Activated CD4-positive, alpha-beta T cell treated with anti-CD3 and anti-CD28 coated beads for 1 hour (primary cell): ENCODE results near the gene IQGAP1.
"Not testable (repeated sequence)": the region's sequence is repeated elsewhere in the genome, so short reads cannot be mapped to it uniquely, and the experiment has no call there.

ENCODE experiments used
- DNase-seq: peaks from one replicate; pipeline ENCODE4 v3.0.0-alpha.2; 2020

The IQGAP1 gene

GRCh38 chr15:90410316-90410715 lies 22.3 kb downstream of the IQGAP1 start:
- DNase-seq = not testable (repeated sequence)

- no peak for DNase-seq
These were observed 23.1 kb downstream of the IQGAP1 start for GRCh38 chr15:90411176-90411575.

GRCh38 chr15:90412356-90413194 lies 24.5 kb downstream of the IQGAP1 start:
- no peak for DNase-seq

GRCh38 chr15:90413411-90414379 lies 25.7 kb downstream of the IQGAP1 start:
- no peak for DNase-seq

GRCh38 chr15:90414408-90415028 lies 26.5 kb downstream of the IQGAP1 start:
- DNase-seq = no peak

- DNase-seq = not testable (repeated sequence)
These were observed 28.0 kb downstream of the IQGAP1 start for GRCh38 chr15:90416052-90416451.

GRCh38 chr15:90418627-90419026 lies 30.6 kb downstream of the IQGAP1 start:
- no peak for DNase-seq

- no peak for DNase-seq
These were observed 31.2 kb downstream of the IQGAP1 start for GRCh38 chr15:90419206-90419605.

GRCh38 chr15:90419738-90420406 lies 31.8 kb downstream of the IQGAP1 start:
- no peak for DNase-seq

- no peak for DNase-seq
These were observed 32.4 kb downstream of the IQGAP1 start for GRCh38 chr15:90420451-90420850.

GRCh38 chr15:90421527-90421926 lies 33.5 kb downstream of the IQGAP1 start:
- no peak for DNase-seq

- DNase-seq = no peak
These were observed 34.0 kb downstream of the IQGAP1 start for GRCh38 chr15:90422043-90422442.

GRCh38 chr15:90422936-90423335 lies 34.9 kb downstream of the IQGAP1 start:
- no peak for DNase-seq

- DNase-seq = no peak
These were observed 35.8 kb downstream of the IQGAP1 start for GRCh38 chr15:90423801-90424319.

GRCh38 chr15:90425726-90426346 lies 37.8 kb downstream of the IQGAP1 start:
- DNase-seq = no peak

- DNase-seq = no peak
These were observed 39.1 kb downstream of the IQGAP1 start for GRCh38 chr15:90427185-90427584.

GRCh38 chr15:90432253-90432652 lies 44.2 kb downstream of the IQGAP1 start:
- DNase-seq = no peak

GRCh38 chr15:90435652-90436337 lies 47.8 kb downstream of the IQGAP1 start:
- DNase-seq = no peak

- DNase-seq = no peak
These were observed 48.9 kb downstream of the IQGAP1 start for GRCh38 chr15:90436952-90437351.

GRCh38 chr15:90437516-90437915 lies 49.5 kb downstream of the IQGAP1 start:
- DNase-seq = no peak

GRCh38 chr15:90439946-90440345 lies 51.9 kb downstream of the IQGAP1 start:
- DNase-seq = no peak
